HL-60 (cell line): ENCODE results near the gene TCP11.

Experiments used
- DNase-seq, 2 experiments: peaks; one replicate each; pipeline ENCODE4 v3.0.0-alpha.2; 2010 to 2020; ENCODE audit warnings: low read depth in 1 of 2, low spot score in 1 of 2
- H3K27ac ChIP-seq: fragments of 250-450 bp; sonication (Bioruptor Pico); replicated peaks from 2 replicates; pipeline ENCODE4 v1.5.1; 2020; ENCODE audit warnings: mild to moderate bottlenecking, moderate library complexity
- H3K27me3 ChIP-seq: fragments of 250-450 bp; sonication (Bioruptor Pico); 2 replicates; pipeline ENCODE4 v1.5.1; 2021; ENCODE audit warnings: mild to moderate bottlenecking, moderate library complexity; ENCODE audit not compliant: insufficient read depth, poor library complexity, severe bottlenecking
- H3K4me3 ChIP-seq: replicated peaks from 2 replicates; pipeline ENCODE4 v1.5.1; 2011; ENCODE audit warnings: mild to moderate bottlenecking, control low read depth, low read length; ENCODE audit not compliant: insufficient read depth
- CTCF ChIP-seq: IDR thresholded peaks from one replicate; pipeline ENCODE4 v1.5.1; 2011; ENCODE audit warnings: low read length, control low read depth, inconsistent platforms; ENCODE audit not compliant: insufficient read depth
- GABPA ChIP-seq: IDR thresholded peaks from 2 replicates; pipeline ENCODE4 v1.6.1; 2012; ENCODE audit warnings: low read depth
- POLR2AphosphoS5 ChIP-seq: IDR thresholded peaks from 2 replicates; pipeline ENCODE4 v1.6.1; 2012; ENCODE audit warnings: low read depth
- SPI1 ChIP-seq: IDR thresholded peaks from 2 replicates; pipeline ENCODE4 v1.6.1; 2012; ENCODE audit warnings: low read depth, mild to moderate bottlenecking, borderline replicate concordance
- TF ChIP-seq, protein P1 (sequence below): IDR thresholded peaks from 2 replicates; pipeline ENCODE4 v1.6.1; 2012; ENCODE audit warnings: low read depth; ENCODE audit not compliant: insufficient replicate concordance

Gene TCP11

GRCh38 chr6:35099116-35099515 lies 42.0 kb downstream of the TCP11 start:
- DNase-seq: no peak
- Histone ChIP-seq H3K4me3 (no peak overlapping the region), H3K27me3 (no peaks in the 10 kb centered on the region), H3K27ac (no peak overlapping the region)
- no peak for TF ChIP-seq CTCF
- TF ChIP-seq POLR2AphosphoS5: no peak
- TF ChIP-seq GABPA: no peak
- TF ChIP-seq SPI1: no peak
- TF ChIP-seq, protein P1, sequence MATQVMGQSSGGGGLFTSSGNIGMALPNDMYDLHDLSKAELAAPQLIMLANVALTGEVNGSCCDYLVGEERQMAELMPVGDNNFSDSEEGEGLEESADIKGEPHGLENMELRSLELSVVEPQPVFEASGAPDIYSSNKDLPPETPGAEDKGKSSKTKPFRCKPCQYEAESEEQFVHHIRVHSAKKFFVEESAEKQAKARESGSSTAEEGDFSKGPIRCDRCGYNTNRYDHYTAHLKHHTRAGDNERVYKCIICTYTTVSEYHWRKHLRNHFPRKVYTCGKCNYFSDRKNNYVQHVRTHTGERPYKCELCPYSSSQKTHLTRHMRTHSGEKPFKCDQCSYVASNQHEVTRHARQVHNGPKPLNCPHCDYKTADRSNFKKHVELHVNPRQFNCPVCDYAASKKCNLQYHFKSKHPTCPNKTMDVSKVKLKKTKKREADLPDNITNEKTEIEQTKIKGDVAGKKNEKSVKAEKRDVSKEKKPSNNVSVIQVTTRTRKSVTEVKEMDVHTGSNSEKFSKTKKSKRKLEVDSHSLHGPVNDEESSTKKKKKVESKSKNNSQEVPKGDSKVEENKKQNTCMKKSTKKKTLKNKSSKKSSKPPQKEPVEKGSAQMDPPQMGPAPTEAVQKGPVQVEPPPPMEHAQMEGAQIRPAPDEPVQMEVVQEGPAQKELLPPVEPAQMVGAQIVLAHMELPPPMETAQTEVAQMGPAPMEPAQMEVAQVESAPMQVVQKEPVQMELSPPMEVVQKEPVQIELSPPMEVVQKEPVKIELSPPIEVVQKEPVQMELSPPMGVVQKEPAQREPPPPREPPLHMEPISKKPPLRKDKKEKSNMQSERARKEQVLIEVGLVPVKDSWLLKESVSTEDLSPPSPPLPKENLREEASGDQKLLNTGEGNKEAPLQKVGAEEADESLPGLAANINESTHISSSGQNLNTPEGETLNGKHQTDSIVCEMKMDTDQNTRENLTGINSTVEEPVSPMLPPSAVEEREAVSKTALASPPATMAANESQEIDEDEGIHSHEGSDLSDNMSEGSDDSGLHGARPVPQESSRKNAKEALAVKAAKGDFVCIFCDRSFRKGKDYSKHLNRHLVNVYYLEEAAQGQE: no peak

DNA sequence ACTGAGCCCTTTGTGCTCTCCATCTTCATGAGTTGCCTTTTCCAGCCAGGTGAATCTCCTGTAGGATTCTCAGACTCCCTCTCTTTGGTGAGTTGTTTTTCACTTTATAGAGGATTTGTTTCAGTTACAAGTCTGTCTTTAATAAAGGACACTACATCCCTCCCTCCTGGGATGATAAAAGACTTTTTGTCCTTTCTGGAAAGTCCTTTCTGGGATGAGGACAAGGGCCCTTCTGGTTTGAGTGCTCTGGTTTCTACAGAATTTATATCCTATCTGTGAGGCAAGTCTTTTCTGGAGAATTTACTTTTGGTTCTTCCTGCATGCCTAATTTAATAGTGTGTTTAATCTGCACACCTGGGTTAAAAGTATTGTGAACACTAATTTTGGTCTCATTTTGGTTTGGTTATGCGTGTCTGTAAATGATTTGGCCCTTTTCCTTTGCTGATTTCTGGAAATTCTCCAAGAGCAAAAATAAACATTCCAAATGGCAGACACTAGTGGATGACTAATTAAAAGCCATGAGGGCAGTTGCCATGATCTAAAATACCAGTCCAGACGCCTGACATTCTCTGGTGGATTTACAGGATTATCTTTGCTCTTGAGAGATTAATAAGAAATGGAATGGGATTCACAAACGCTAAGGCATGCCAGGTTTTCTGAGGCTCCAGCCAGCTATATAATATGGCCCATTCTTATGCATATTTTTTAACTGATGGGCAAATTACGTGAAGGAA lies 44.8 kb downstream of the TCP11 start:
- TF ChIP-seq POLR2AphosphoS5 (no peak), GABPA (no peak), CTCF (no peak), SPI1 (no peak)
- TF ChIP-seq, protein P1: no peak
- Histone ChIP-seq H3K27ac (no peak overlapping the region), H3K4me3 (no peak overlapping the region), H3K27me3 (no peaks in the 10 kb centered on the region)
- no peak for DNase-seq

GRCh38 chr6:35094183-35094582 lies 47.0 kb downstream of the TCP11 start:
- peak in 1 of 2 experiments; percentile 18 for DNase-seq
- TF ChIP-seq GABPA: no peak
- no peak for TF ChIP-seq SPI1
- no peak for TF ChIP-seq POLR2AphosphoS5
- TF ChIP-seq, protein P1: no peak
- TF ChIP-seq CTCF: no peak
- H3K27me3 ChIP-seq: no peaks in the 10 kb centered on the region
- no peak overlapping the region for H3K27ac ChIP-seq
- H3K4me3 ChIP-seq: no peak overlapping the region
